GM10266 (cell line): ENCODE measurements around the gene WNT7B.

Experiments used
- DNase-seq: peaks from one replicate; pipeline ENCODE4 v3.0.0; 2012; ENCODE audit errors: extremely low spot score
- CTCF ChIP-seq: IDR thresholded peaks from 2 replicates; pipeline ENCODE4 v1.5.1; 2012; ENCODE audit warnings: mild to moderate bottlenecking, low read depth; ENCODE audit not compliant: control insufficient read depth, insufficient read depth; ENCODE audit errors: missing control alignments

Gene WNT7B

GRCh38 chr22:45994491-45995404 lies 17.8 kb upstream of the WNT7B start:
- DNase-seq = peak; percentile 78
- TF ChIP-seq CTCF = peak; percentile 92

GRCh38 chr22:45993841-45994240 lies 16.9 kb upstream of the WNT7B start:
- DNase-seq = no peak
- no peak for TF ChIP-seq CTCF

GRCh38 chr22:45993143-45993692 lies 16.3 kb upstream of the WNT7B start:
- DNase-seq = no peak

GRCh38 chr22:45992737-45993136 lies 15.8 kb upstream of the WNT7B start:
- DNase-seq = no peak

More at GRCh38 chr22:45993143-45993692, 16.3 kb upstream of the WNT7B start:
- no peak for TF ChIP-seq CTCF

GRCh38 chr22:45991098-45991497 lies 14.1 kb upstream of the WNT7B start:
- no peak for DNase-seq
- TF ChIP-seq CTCF = no peak

More at GRCh38 chr22:45992737-45993136, 15.8 kb upstream of the WNT7B start:
- no peak for TF ChIP-seq CTCF

- DNase-seq = no peak
- TF ChIP-seq CTCF = no peak
Observed at GRCh38 chr22:45987136-45987861, 10.3 kb upstream of the WNT7B start.
